Ovary (tissue), 9 donors: Measurements from ENCODE around the gene MCF2L. TPM values are rescaled to one million over a fixed set of nuclear protein-coding genes. Genes with fewer than 3 reads are reported as not detected.

Experiments
- DNase-seq, 5 donors: peaks; one replicate each; pipeline ENCODE4 v3.0.0-alpha.2; 2019 to 2020
- H3K27ac ChIP-seq, 2 donors: fragments of 200-600 bp; one replicate each; pipeline versions ENCODE4 v1.5.1 to v1.8.0; 2019 to 2022
- H3K27me3 ChIP-seq: fragments of 200-600 bp; one replicate; pipeline ENCODE4 v1.8.0; 2022
- H3K36me3 ChIP-seq: fragments of 200-600 bp; sonication (generic); one replicate; pipeline ENCODE4 v1.5.1; 2019
- H3K4me1 ChIP-seq: one replicate; pipeline ENCODE4 v1.8.1; 2013; ENCODE audit warnings: mild to moderate bottlenecking, moderate library complexity; ENCODE audit not compliant: insufficient read depth
- H3K4me3 ChIP-seq: fragments of 200-600 bp; sonication (generic); one replicate; pipeline ENCODE4 v1.5.1; 2017
- H3K9me3 ChIP-seq, 2 donors: fragments of 200-600 bp in 1 of 2; sonication (generic) in 1 of 2; one replicate each; pipeline versions ENCODE4 v1.5.1 to v1.8.1; 2013 to 2019; ENCODE audit warnings: mild to moderate bottlenecking in 1 of 2, moderate library complexity in 1 of 2
- EP300 ChIP-seq: sonication (generic); formaldehyde crosslinking; IDR thresholded peaks from one replicate; pipeline ENCODE4 v1.6.1; 2017; ENCODE audit warnings: antibody characterized with exemption
- POLR2A ChIP-seq: fragments of 450-650 bp; IDR thresholded peaks from one replicate; pipeline ENCODE4 v1.6.1; 2017; ENCODE audit warnings: antibody characterized with exemption, mild to moderate bottlenecking, moderate library complexity
- WGBS, 3 donors: extraction: QIAGEN DNeasy Blood & Tissue Kit in 1 of 3; methylation state at CpG; one replicate each; pipeline versions ENCODE4 v1.1.5 to v1.1.7; 2013 to 2017; 5-methylcytosine and 5-hydroxymethylcytosine counted together
- intact Hi-C, 4 donors: fragments of 100-400 bp; cut with DNase I; formaldehyde crosslinking; loops; one replicate each; pipeline versions ENCODE4 v1.11.0 to v1.15.1; 2022 to 2023
- polyA plus RNA-seq, 2 donors: library from polyadenylated mRNA; stranded (reverse); fragments of 200-250 nt in 1 of 2; fragments of 350-450 nt in 1 of 2; fragmentation: Illumina TruSeq in 1 of 2; extraction: RNeasy Lipid Tissue Mini Kit (QIAGEN cat#74804) in 1 of 2; gene quantifications; one replicate each; pipeline ENCODE4 v1.2.3, GENCODE V29; 2013 to 2014
- total RNA-seq, 7 donors: library from RNA; depleted of rRNA in 2 of 7; stranded (reverse); fragments of >200 nt in 2 of 7; fragmentation: NEBNext Ultra II Directional in 3 of 7; extraction: Animal tissue kit (Norgen Biotek cat#: 25700) in 3 of 7; gene quantifications; one replicate each; pipeline versions ENCODE4 v1.1.0 to v1.2.4, GENCODE V29; 2016 to 2023
- TF ChIP-seq, protein P1 (sequence below), 3 donors: fragments of 450-650 bp in 2 of 3; fragments of 200-600 bp in 1 of 3; IDR thresholded peaks; one replicate each; pipeline versions ENCODE4 v1.5.1 to v1.8.0; 2016 to 2022; ENCODE audit warnings: antibody characterized with exemption in 3 of 3, mild to moderate bottlenecking in 1 of 3
- donor health status: DM: no; HTN: no; CAD: no; lungs with moderate emphysema.
- donor health status: DM: no; HTN: no; CAD: no.
- donor health status: Bipolar disorder and iron deficiency.
- donor health status: DM: yes; HTN: yes; CAD: no.
- donor health status: DM: no; HTN: no; CAD: no.
- donor health status: DM: yes; HTN: yes; CAD: no.

MCF2L gene
- total and polyA plus RNA-seq, 9 donors = 5.6 to 22.2 (median 8.7) TPM

DNA sequence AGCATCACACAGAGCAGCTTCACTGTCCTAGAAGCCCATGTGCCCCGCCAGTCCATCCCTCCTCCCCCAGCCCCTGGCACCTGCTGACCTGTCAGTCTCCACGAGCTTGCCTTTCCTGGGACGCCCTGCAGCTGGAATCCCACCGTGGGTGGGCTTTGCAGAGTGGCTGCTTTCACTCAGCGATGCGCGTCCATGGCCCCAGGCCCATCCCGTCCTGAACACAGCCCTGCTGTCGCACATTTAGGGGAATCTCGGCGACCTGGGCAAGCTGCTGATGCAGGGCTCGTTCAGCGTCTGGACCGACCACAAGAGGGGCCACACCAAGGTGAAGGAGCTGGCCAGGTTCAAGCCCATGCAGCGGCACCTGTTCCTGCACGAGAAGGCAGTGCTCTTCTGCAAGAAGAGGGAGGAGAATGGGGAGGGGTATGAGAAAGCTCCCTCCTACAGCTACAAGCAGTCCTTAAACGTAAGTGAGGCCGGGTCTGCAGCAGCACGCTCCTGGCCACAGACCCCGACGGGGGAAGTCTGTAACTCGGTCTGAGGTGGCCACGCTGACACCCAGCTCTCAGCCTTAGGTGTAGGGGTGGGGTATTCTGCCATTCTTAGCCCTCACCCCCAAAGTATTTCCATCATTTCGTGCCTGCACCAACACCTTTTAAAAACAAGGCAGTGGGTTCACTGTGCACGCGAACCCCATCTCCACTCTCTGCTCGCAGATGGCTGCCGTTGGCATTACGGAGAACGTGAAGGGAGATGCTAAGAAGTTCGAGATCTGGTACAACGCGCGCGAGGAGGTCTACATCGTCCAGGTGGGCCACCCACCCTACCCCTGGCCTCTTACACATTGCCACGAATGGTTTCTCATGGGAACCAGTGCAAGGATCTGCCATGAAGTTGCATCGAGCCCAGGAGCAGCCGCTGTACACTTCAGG, 118.2 kb downstream of the MCF2L start:
- intact Hi-C loops = no loop called here
- Histone ChIP-seq H3K9me3 (no peaks in the 10 kb centered on the region), H3K27me3 (no peaks in the 10 kb centered on the region), H3K27ac (no peak overlapping the region), H3K4me1 (no peaks in the 10 kb centered on the region), H3K36me3 (no peaks in the 10 kb centered on the region), H3K4me3 (no peak overlapping the region)
- TF ChIP-seq, protein P1, sequence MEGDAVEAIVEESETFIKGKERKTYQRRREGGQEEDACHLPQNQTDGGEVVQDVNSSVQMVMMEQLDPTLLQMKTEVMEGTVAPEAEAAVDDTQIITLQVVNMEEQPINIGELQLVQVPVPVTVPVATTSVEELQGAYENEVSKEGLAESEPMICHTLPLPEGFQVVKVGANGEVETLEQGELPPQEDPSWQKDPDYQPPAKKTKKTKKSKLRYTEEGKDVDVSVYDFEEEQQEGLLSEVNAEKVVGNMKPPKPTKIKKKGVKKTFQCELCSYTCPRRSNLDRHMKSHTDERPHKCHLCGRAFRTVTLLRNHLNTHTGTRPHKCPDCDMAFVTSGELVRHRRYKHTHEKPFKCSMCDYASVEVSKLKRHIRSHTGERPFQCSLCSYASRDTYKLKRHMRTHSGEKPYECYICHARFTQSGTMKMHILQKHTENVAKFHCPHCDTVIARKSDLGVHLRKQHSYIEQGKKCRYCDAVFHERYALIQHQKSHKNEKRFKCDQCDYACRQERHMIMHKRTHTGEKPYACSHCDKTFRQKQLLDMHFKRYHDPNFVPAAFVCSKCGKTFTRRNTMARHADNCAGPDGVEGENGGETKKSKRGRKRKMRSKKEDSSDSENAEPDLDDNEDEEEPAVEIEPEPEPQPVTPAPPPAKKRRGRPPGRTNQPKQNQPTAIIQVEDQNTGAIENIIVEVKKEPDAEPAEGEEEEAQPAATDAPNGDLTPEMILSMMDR (IDR thresholded peaks at IDR 0.05) = no peak
- TF ChIP-seq POLR2A = no peak
- no peak for TF ChIP-seq EP300
- 82 to 87% (median 86%) methylated on average over 36 to 39 of the region's 39 CpGs for WGBS, 3 donors
- no peak for DNase-seq

DNA sequence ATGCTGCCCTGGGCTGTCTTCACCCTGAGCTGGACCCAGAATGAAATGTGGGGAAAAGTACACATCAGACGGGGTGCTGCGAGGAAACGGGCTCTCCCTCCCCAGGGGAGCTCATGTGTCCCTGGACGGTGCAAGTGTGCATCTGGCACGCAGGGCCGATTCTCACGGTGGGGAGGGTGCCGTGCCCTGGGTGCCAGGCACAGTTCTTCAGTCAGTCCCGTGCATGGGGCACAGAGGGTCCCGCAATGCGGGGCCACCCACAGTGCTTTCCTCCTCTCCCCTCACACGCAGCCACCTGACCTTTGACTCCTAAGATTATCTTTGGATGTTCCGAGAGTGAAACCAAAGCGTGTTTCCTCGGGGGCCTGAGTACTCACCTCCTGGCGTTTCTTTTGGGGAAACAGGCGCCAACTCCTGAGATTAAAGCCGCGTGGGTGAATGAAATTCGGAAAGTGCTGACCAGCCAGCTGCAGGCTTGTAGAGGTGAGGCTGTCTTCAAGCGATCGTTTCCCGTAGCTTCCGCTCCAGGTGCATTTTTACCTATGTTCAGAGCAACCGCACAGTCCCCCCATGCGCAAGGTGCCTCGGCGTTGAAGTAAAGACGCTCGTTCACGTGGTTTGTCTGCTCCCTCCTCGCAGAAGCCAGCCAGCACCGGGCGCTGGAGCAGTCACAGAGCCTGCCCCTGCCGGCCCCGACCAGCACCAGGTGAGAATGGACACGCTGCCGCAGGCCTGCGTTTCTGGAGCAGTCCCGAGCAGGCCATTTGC, 119.1 kb downstream of the MCF2L start:
- no peaks in the 10 kb centered on the region for H3K4me1 ChIP-seq
- no peaks in the 10 kb centered on the region for H3K27me3 ChIP-seq
- no peaks in the 10 kb centered on the region for H3K36me3 ChIP-seq
- intact Hi-C loops = no loop called here
- no peak overlapping the region for H3K4me3 ChIP-seq
- TF ChIP-seq, protein P1 (IDR thresholded peaks at IDR 0.05) = no peak
- TF ChIP-seq EP300 (no peak), POLR2A (no peak)
- H3K27ac ChIP-seq = no peak overlapping the region
- no peaks in the 10 kb centered on the region for H3K9me3 ChIP-seq
- peak in 1 of 5 donors; percentile 2 for DNase-seq
- WGBS, 3 donors = 87 to 92% (median 92%) methylated on average over 40 of the region's 40 CpGs

DNA sequence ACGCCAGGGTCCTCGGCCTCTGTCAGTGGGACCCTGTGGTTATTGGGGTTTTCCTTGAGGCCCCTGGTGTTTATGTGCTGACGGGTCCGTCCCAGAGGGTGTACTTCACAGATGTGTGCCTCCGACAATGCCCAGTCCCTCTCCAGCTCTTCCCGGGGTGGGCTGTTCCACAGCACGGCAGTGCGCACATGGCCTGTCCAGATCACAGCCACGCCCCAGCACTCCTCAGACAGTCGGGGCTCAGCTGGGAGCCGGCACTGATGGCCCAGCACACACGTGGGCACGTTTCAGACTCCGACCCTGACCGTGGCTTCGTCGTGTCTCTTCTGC, 119.6 kb downstream of the MCF2L start:
- Histone ChIP-seq H3K4me3 (no peak overlapping the region), H3K4me1 (no peaks in the 10 kb centered on the region), H3K27me3 (no peaks in the 10 kb centered on the region), H3K36me3 (no peaks in the 10 kb centered on the region), H3K27ac (no peak overlapping the region), H3K9me3 (no peaks in the 10 kb centered on the region)
- DNase-seq = no peak
- WGBS, 3 donors = 75 to 85% (median 77%) methylated on average over 17 of the region's 17 CpGs
- TF ChIP-seq, protein P1 (IDR thresholded peaks at IDR 0.05) = no peak
- no peak for TF ChIP-seq POLR2A
- intact Hi-C loops = no loop called here

DNA sequence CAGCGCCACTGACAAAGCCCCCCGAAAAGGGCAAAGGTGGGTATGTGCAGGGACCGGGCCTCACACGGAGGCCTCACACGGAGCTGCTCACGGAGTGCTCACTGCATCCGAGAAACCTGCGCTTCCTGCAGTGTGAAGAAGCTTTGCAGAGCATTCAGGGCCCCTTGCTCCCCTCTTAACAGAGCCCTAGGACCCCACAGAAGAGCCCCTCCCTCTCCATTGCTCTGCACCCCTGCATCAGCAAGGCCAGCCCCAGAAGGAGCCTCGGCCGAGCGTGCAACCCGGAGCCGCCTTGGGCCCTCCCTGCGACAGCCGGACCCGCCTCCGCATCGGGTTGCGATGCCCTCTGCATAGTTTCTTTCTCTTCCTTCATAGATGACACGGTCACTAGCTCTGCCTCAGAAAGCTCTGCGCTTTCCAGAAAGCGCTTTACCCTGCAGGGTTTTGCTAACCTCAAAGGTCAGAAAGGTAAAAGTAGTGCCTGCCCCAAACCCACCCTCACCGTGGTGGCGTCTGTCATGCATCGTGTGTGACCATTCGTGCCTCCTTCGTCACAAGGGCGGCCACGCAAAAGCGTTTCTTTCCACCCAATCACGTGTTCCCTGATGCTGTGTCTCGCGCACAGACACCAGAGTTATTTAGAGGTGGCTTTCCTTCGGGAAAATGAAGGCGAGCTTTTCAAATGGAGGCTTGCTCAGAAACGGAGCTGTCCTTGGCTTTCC, 120.8 kb downstream of the MCF2L start:
- H3K36me3 ChIP-seq = no peaks in the 10 kb centered on the region
- H3K27ac ChIP-seq = no peak overlapping the region
- TF ChIP-seq POLR2A (no peak), EP300 (no peak)
- TF ChIP-seq, protein P1 (IDR thresholded peaks at IDR 0.05) = no peak
- H3K4me3 ChIP-seq = no peak overlapping the region
- no peaks in the 10 kb centered on the region for H3K9me3 ChIP-seq
- intact Hi-C loops = no loop called here
- WGBS, 3 donors = 68 to 76% (median 69%) methylated on average over 36 of the region's 36 CpGs
- H3K4me1 ChIP-seq = no peaks in the 10 kb centered on the region
- peak in 1 of 5 donors; percentile 4 for DNase-seq
- no peaks in the 10 kb centered on the region for H3K27me3 ChIP-seq
